Measurements from ENCODE around the gene GINM1.

GINM1 gene

DNA sequence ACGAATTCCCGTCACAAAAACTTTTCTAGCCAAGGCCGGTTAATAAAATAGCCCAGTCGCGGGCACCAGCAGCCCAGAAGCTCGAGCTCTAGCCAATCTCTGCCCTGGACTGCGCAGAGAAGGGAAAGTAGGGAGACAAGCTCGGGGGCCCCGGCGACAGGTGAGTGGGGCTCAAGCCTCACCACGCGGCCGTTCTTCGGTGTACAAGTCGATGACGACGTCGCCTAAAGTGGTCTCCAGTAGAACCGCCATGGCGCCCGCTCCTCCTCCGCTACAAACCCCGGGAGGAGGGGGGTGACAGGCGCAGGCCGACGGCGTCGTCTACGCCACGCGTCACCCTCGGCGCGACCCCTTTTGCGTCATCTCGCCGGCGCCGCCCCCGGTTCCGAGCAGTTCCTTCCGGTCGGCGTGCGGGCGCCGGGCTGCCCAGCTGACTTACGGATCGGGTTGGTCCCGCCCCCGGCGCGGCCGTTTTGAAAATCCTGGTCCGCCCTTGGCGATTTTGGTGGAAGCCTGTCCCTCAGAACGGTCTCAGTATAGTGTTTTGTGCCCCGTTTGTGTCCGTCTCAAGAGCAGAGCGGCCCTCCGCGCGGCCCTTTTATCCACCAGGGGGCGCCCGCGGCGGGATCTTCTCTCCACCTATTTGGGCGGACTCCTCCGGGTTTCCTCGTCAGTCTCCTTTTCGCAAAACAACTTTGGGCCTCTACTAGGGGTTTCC lies 20.3 kb upstream of the GINM1 start, which contains the start of gene PPIL4:
Gene PPIL4 (minus strand): TSS at position 290 of the 718 bp plus-strand sequence. CDS start 38 bp downstream, at position 252.
- H3K4me3 ChIP-seq (ENCODE audit: low read depth, low read length), result peak within 1 kb of the TSS; percentile 69
- TF ChIP-seq, protein P1, sequence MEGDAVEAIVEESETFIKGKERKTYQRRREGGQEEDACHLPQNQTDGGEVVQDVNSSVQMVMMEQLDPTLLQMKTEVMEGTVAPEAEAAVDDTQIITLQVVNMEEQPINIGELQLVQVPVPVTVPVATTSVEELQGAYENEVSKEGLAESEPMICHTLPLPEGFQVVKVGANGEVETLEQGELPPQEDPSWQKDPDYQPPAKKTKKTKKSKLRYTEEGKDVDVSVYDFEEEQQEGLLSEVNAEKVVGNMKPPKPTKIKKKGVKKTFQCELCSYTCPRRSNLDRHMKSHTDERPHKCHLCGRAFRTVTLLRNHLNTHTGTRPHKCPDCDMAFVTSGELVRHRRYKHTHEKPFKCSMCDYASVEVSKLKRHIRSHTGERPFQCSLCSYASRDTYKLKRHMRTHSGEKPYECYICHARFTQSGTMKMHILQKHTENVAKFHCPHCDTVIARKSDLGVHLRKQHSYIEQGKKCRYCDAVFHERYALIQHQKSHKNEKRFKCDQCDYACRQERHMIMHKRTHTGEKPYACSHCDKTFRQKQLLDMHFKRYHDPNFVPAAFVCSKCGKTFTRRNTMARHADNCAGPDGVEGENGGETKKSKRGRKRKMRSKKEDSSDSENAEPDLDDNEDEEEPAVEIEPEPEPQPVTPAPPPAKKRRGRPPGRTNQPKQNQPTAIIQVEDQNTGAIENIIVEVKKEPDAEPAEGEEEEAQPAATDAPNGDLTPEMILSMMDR (IDR thresholded peaks at IDR 0.05; ENCODE audit: borderline replicate concordance, insufficient read depth, low read depth, low read length), result peak; percentile 81

DNA sequence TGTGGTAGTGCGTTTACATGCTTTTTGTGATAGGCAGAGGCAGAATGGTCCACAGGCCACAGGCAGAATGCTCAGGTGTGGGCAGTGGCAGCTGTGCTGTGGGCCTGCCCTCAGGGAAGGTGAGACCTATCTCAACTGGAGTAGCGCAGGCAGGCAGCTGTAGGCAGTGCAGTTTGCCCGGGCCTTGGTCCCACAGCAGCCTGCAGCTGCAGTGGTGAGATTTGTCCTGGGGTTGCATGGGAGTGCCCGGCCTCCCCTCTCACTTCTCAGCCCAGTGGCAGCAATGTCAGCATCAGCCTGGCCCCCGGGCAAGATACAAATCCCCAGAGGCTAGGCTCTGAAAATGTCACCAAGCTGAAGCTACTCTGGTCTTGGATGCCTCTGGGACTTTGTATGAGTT lies 14.3 kb upstream of the GINM1 start:
- H3K4me3 ChIP-seq (ENCODE audit: low read depth, low read length), result no peak overlapping the region
- TF ChIP-seq, protein P1 (IDR thresholded peaks at IDR 0.05; ENCODE audit: borderline replicate concordance, insufficient read depth, low read depth, low read length), result no peak

DNA sequence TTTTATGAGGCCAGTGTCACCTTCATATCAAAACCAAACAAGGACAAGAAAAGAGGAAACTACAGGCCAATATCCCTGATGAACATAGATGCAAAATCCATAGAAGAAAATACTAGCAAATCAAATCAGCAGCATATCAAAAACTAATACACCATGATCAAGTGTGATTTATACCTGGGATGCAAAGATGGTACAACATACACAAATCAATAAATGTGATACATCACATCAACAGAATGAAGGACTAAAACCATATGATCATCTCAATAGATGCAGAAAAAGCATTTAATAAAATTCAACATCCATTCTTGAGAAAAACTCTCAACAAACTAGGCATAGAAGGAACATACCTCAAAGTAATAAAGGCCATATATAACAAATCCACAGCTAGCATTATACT lies 8.1 kb upstream of the GINM1 start:
- no peak overlapping the region for H3K4me3 ChIP-seq (ENCODE audit: low read depth, low read length)
- TF ChIP-seq, protein P1 (IDR thresholded peaks at IDR 0.05; ENCODE audit: borderline replicate concordance, insufficient read depth, low read depth, low read length), result no peak

DNA sequence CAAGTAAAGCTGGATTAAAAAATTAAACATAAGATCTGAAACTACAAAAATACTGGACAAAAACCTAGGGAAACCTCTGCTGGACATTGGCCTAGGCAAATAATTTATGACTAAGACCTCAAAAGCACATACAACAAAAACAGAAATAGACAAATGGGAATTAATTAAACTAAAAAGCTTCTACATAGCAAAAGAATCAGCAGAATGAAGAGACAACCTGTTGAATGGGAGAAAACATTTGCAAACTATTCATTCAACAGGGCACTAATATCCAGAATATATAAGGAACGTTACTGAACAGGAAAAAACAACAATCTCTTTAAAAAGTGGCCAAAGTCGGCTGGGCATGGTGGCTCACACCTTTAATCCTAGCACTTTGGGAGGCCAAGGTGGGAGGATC lies 6.8 kb upstream of the GINM1 start:
- no peak overlapping the region for H3K4me3 ChIP-seq (ENCODE audit: low read depth, low read length)
- TF ChIP-seq, protein P1 (IDR thresholded peaks at IDR 0.05; ENCODE audit: borderline replicate concordance, insufficient read depth, low read depth, low read length), result no peak

DNA sequence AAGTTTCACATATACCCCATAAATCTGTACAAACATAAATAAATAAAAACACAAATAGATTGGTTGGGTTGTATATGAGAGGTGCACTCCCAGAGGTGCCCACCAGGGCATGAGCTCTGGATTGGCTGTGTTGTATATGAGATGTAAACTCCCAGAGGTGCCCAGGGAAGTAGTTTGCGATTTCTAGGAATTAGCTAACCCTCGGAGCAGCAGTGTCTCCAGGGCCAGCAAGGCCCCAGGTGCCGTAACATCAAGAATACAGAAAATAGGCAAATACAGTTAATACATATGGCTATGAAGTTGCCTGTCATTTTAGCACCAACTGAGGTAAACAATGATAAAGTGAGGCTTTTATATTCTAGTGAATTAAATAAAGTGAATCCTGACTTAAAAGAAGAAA lies 5.4 kb upstream of the GINM1 start:
- TF ChIP-seq, protein P1 (IDR thresholded peaks at IDR 0.05; ENCODE audit: borderline replicate concordance, insufficient read depth, low read depth, low read length), result peak; percentile 58; the same call in 1 of the 2 replicates
- no peak overlapping the region for H3K4me3 ChIP-seq (ENCODE audit: low read depth, low read length)

DNA sequence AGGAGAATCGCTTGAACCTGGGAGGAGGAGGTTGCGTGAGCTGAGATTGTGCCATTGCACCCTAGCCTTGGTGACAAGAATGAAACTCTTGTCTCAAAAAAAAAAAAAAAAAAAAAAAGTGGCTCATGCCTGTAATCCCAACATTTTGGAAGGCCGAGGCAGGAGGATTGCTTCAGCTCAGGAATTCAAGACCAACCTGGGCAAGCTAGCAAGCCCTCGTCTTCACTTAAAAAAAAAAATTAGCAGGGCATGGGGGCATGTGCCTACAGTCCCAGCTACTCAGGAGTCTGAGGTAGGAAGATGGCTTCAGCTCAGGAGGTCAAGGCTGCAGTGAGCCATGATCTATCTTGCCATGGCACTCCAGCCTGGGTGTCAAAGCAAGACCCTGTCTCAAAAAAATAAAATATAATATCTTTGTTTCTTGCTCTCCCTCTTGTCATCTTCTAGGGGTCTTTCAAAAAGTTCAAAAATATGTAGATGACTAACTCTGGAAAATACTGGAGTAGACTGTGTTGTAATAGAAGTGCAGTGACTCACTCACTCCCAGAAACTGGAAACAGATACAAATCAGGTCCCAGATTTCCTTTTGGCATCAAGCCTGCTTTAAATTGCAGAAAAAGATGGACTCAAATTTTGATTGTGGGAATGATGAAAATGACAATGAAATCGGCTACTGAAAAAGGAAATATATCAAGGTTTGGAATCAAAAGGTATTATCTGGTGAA lies 2.8 kb upstream of the GINM1 start:
- TF ChIP-seq, protein P1 (IDR thresholded peaks at IDR 0.05; ENCODE audit: borderline replicate concordance, insufficient read depth, low read depth, low read length), result no peak
- H3K4me3 ChIP-seq (ENCODE audit: low read depth, low read length), result no peak overlapping the region

Data from GM12875 (cell line).